C4-2B (cell line): ENCODE measurements around the gene EXD3.

Source experiments
- H3K27ac ChIP-seq: fragments of 450-650 bp; 2 replicates; pipeline ENCODE4 v1.5.1; 2017
- CTCF ChIP-seq: fragments of 450-650 bp; conservative IDR thresholded peaks from 2 replicates; pipeline ENCODE4 v1.5.1; 2017; ENCODE audit warnings: mild to moderate bottlenecking
- ZFX ChIP-seq: fragments of 450-650 bp; IDR thresholded peaks from 2 replicates; pipeline ENCODE4 v1.6.1; 2017

EXD3 gene

GRCh38 chr9:137460363-137461315, 37.7 kb upstream of the EXD3 start:
- H3K27ac ChIP-seq, result no peak overlapping the region
- no peak for TF ChIP-seq ZFX
- TF ChIP-seq CTCF, result no peak

GRCh38 chr9:137459601-137460362, 36.8 kb upstream of the EXD3 start:
- peak overlapping the region; percentile 84 for H3K27ac ChIP-seq

GRCh38 chr9:137459152-137459600, 36.2 kb upstream of the EXD3 start, which contains the start of gene NSMF:
Gene NSMF, minus strand, starts transcription at chr9:137459334. Its CDS starts 232 bp downstream, at chr9:137459102.
- peak within 1 kb of the TSS; percentile 84 for H3K27ac ChIP-seq

More at GRCh38 chr9:137459601-137460362, 36.8 kb upstream of the EXD3 start:
- TF ChIP-seq CTCF, result no peak
- no peak for TF ChIP-seq ZFX

GRCh38 chr9:137458194-137459151, 35.5 kb upstream of the EXD3 start:
- H3K27ac ChIP-seq, result peak overlapping the region; percentile 84
- TF ChIP-seq ZFX (peak; percentile 83; the same call in 1 of the 2 replicates), CTCF (no peak)

More at GRCh38 chr9:137459152-137459600, 36.2 kb upstream of the EXD3 start, which contains the start of gene NSMF:
- TF ChIP-seq ZFX (peak; percentile 51; the same call in 1 of the 2 replicates), CTCF (no peak)

GRCh38 chr9:137457406-137458193, 34.6 kb upstream of the EXD3 start:
- no peak for TF ChIP-seq CTCF
- TF ChIP-seq ZFX, result no peak
- H3K27ac ChIP-seq, result peak overlapping the region; percentile 84

GRCh38 chr9:137456864-137457405, 34.0 kb upstream of the EXD3 start:
- TF ChIP-seq ZFX (no peak), CTCF (no peak)
- no peak overlapping the region for H3K27ac ChIP-seq
